Tibial nerve (tissue), 4 donors: ENCODE data around the gene CCDC13.

Source experiments
- EP300 ChIP-seq, 2 donors: sonication (generic); formaldehyde crosslinking; IDR thresholded peaks; one replicate each; pipeline ENCODE4 v1.6.1; 2017; ENCODE audit warnings: antibody characterized with exemption in 2 of 2, mild to moderate bottlenecking in 1 of 2
- POLR2A ChIP-seq, 2 donors: fragments of 450-650 bp; IDR thresholded peaks; one replicate each; pipeline ENCODE4 v1.6.1; 2017; ENCODE audit warnings: antibody characterized with exemption in 2 of 2, mild to moderate bottlenecking in 2 of 2, moderate library complexity in 2 of 2
- TF ChIP-seq, protein P1 (sequence below), 5 experiments: fragments of 200-600 bp in 3 of 5; fragments of 450-650 bp in 2 of 5; sonication (generic) in 3 of 5; IDR thresholded peaks; one replicate each; pipeline ENCODE4 v1.5.1; 2016 to 2019; ENCODE audit warnings: antibody characterized with exemption in 5 of 5, mild to moderate bottlenecking in 3 of 5, moderate library complexity in 2 of 5

DNA sequence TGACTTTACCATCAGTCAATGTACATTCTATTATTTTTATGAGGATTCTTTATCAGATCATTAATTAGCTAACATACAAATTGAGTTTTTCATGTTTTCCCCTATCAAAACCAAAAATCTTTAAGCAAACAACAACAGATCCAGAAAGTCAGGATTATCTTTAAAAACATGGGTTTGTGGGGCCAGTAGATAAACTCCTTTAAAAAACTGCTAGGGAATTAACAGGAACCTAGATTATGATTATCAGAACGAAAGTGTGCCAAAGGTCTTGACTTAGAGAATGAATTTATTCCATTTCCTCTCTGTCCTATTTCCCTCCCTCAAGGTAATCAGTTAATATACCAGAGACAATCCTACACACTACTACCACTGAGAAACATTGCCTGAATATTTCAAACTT lies 13.2 kb upstream of the CCDC13 start:
- TF ChIP-seq, protein P1, sequence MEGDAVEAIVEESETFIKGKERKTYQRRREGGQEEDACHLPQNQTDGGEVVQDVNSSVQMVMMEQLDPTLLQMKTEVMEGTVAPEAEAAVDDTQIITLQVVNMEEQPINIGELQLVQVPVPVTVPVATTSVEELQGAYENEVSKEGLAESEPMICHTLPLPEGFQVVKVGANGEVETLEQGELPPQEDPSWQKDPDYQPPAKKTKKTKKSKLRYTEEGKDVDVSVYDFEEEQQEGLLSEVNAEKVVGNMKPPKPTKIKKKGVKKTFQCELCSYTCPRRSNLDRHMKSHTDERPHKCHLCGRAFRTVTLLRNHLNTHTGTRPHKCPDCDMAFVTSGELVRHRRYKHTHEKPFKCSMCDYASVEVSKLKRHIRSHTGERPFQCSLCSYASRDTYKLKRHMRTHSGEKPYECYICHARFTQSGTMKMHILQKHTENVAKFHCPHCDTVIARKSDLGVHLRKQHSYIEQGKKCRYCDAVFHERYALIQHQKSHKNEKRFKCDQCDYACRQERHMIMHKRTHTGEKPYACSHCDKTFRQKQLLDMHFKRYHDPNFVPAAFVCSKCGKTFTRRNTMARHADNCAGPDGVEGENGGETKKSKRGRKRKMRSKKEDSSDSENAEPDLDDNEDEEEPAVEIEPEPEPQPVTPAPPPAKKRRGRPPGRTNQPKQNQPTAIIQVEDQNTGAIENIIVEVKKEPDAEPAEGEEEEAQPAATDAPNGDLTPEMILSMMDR (IDR thresholded peaks at IDR 0.05): no peak
- TF ChIP-seq POLR2A (IDR thresholded peaks at IDR 0.05) (no peak), EP300 (IDR thresholded peaks at IDR 0.05) (no peak)
